ENCODE measurements around the gene ZNF430. TPM values are rescaled to one million over a fixed set of nuclear protein-coding genes. Genes with fewer than 3 reads are reported as not detected.

Gene ZNF430
- total and polyA plus RNA-seq, 10 of the 15 experiments (the other 5 are each of a cell fraction or from before 2014, with no cell fraction given), result 4.6 to 19.0 (median 12.1) TPM

- TF ChIP-seq RAD21 (IDR thresholded peaks at IDR 0.05; ENCODE audit: insufficient read depth, low read depth, low read length), result no peak
These were observed 32.4 kb downstream of the ZNF430 start (continued) for GRCh38 chr19:21052902-21053301.

DNA sequence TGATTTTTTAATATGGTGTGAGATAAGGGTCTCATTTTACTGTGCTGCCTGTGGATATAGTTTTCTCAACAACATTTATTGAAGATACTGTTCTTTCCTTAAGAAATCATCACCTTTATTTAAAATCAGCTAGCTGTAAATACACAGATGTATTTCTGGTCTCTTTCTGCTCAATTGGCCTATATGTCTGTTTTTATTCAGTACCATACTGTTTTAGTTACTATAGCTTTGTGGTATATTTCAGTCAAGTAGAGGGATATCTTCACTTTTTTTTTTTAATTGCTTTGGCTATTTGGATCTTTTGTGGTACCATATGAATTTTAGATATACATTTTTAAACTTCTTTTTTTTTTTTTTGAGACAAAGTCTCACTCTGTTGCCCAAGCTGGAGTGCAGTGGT lies 44.9 kb downstream of the ZNF430 start:
- CTCF ChIA-PET, result no interaction called here
- POLR2A ChIA-PET, result interaction anchor here (0.7 kb wide), 1 partner anchor 291 kb away, joined by 3 read pairs; no protein-coding TSS in a partner anchor
- no TSS peak for BruUV-seq (replicated peaks)
- TF ChIP-seq ZBED1 (IDR thresholded peaks at IDR 0.05; ENCODE audit: borderline replicate concordance) (no peak), E2F8 (IDR thresholded peaks at IDR 0.05; ENCODE audit: low read depth, partially characterized antibody) (no peak), SPI1 (IDR thresholded peaks at IDR 0.05; ENCODE audit: borderline replicate concordance, insufficient read depth, low read depth, low read length) (no peak), STAT1 (conservative IDR thresholded peaks at IDR 0.05) (no peak), TCF3 (IDR thresholded peaks at IDR 0.05; ENCODE audit: borderline replicate concordance, insufficient read depth, low read depth, low read length) (no peak), RELA (IDR thresholded peaks at IDR 0.05; ENCODE audit: borderline replicate concordance, partially characterized antibody) (no peak), YBX1 (IDR thresholded peaks at IDR 0.05) (no peak), MTA2 (IDR thresholded peaks at IDR 0.05; ENCODE audit: low read depth) (no peak), EP300 (IDR thresholded peaks at IDR 0.05; ENCODE audit: borderline replicate concordance in 1 of 2, control insufficient read depth in 1 of 2, low read depth in 2 of 2, low read length in 2 of 2) (no peak), RCOR1 (conservative IDR thresholded peaks at IDR 0.05; ENCODE audit: low read depth, low read length) (no peak), BRCA1 (IDR thresholded peaks at IDR 0.05; ENCODE audit: low read depth, low read length) (no peak), IKZF2 (IDR thresholded peaks at IDR 0.05) (no peak), SREBF2 (IDR thresholded peaks at IDR 0.05; ENCODE audit: low read length) (no peak)
- TF ChIP-seq, protein P1, sequence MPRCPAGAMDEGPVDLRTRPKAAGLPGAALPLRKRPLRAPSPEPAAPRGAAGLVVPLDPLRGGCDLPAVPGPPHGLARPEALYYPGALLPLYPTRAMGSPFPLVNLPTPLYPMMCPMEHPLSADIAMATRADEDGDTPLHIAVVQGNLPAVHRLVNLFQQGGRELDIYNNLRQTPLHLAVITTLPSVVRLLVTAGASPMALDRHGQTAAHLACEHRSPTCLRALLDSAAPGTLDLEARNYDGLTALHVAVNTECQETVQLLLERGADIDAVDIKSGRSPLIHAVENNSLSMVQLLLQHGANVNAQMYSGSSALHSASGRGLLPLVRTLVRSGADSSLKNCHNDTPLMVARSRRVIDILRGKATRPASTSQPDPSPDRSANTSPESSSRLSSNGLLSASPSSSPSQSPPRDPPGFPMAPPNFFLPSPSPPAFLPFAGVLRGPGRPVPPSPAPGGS (IDR thresholded peaks at IDR 0.05; ENCODE audit: borderline replicate concordance, insufficient read depth, low read depth, low read length, poor library complexity, severe bottlenecking), result no peak
- TF ChIP-seq, protein P2, sequence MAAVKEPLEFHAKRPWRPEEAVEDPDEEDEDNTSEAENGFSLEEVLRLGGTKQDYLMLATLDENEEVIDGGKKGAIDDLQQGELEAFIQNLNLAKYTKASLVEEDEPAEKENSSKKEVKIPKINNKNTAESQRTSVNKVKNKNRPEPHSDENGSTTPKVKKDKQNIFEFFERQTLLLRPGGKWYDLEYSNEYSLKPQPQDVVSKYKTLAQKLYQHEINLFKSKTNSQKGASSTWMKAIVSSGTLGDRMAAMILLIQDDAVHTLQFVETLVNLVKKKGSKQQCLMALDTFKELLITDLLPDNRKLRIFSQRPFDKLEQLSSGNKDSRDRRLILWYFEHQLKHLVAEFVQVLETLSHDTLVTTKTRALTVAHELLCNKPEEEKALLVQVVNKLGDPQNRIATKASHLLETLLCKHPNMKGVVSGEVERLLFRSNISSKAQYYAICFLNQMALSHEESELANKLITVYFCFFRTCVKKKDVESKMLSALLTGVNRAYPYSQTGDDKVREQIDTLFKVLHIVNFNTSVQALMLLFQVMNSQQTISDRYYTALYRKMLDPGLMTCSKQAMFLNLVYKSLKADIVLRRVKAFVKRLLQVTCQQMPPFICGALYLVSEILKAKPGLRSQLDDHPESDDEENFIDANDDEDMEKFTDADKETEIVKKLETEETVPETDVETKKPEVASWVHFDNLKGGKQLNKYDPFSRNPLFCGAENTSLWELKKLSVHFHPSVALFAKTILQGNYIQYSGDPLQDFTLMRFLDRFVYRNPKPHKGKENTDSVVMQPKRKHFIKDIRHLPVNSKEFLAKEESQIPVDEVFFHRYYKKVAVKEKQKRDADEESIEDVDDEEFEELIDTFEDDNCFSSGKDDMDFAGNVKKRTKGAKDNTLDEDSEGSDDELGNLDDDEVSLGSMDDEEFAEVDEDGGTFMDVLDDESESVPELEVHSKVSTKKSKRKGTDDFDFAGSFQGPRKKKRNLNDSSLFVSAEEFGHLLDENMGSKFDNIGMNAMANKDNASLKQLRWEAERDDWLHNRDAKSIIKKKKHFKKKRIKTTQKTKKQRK (IDR thresholded peaks at IDR 0.05; ENCODE audit: low read depth, low read length), result no peak

More for the DNA sequence above, 44.9 kb downstream of the ZNF430 start:
- SMC1A ChIA-PET (ENCODE audit: uncharacterized antibody, unreplicated experiment), result no interaction called here
- RAD21 ChIA-PET (ENCODE audit: unreplicated experiment), result no interaction called here
- Histone ChIP-seq H3K9me3 (replicated peaks; ENCODE audit: control insufficient read depth, insufficient read depth, low read length) (no peaks in the 10 kb centered on the region; the same call in 1 of the 3 replicates), H3K79me2 (ENCODE audit: control insufficient read depth, insufficient read depth, low read length) (no peaks in the 10 kb centered on the region), H3K4me2 (ENCODE audit: control insufficient read depth, insufficient read depth) (no peak overlapping the region), H3K4me1 (ENCODE audit: control insufficient read depth, insufficient read depth, low read length) (no peaks in the 10 kb centered on the region), H3K9ac (ENCODE audit: control insufficient read depth, insufficient read depth, low read length) (no peak overlapping the region), H4K20me1 (ENCODE audit: control insufficient read depth, insufficient read depth) (no peaks in the 10 kb centered on the region), H3K27me3 (replicated peaks in 1 of 2; ENCODE audit: control insufficient read depth in 2 of 2, insufficient read depth in 2 of 2, low read length in 1 of 2) (no peaks in the 10 kb centered on the region), H3K27ac (ENCODE audit: control insufficient read depth, insufficient read depth) (no peak overlapping the region), H3K36me3 (ENCODE audit: control insufficient read depth in 2 of 2, insufficient read depth in 2 of 2, low read length in 1 of 2) (no peaks in the 10 kb centered on the region), H3K4me3 (no peak overlapping the region), H2AFZ (ENCODE audit: control insufficient read depth, low read depth, low read length) (no peak overlapping the region)
- in situ Hi-C loops (cut with MboI), result no loop called here
- DNase-seq (ENCODE audit: low read depth, low spot score) (no peak), FAIRE-seq (no peak), ATAC-seq (no peak)
- intact Hi-C loops (cut with micrococcal nuclease; ENCODE audit: unreplicated experiment), result no loop called here
